Stimulated activated CD8-positive, alpha-beta memory T cell treated with anti-CD3 and anti-CD28 coated beads, Interleukin-7, amount 100 ng/mL, for 1 hour (primary cell): ENCODE data around the gene AKAP13.

Source experiments
- DNase-seq, 2 donors: peaks; one replicate each; pipeline ENCODE4 v3.0.0-alpha.2; 2020; ENCODE audit warnings: low read depth in 2 of 2

AKAP13 gene

DNA sequence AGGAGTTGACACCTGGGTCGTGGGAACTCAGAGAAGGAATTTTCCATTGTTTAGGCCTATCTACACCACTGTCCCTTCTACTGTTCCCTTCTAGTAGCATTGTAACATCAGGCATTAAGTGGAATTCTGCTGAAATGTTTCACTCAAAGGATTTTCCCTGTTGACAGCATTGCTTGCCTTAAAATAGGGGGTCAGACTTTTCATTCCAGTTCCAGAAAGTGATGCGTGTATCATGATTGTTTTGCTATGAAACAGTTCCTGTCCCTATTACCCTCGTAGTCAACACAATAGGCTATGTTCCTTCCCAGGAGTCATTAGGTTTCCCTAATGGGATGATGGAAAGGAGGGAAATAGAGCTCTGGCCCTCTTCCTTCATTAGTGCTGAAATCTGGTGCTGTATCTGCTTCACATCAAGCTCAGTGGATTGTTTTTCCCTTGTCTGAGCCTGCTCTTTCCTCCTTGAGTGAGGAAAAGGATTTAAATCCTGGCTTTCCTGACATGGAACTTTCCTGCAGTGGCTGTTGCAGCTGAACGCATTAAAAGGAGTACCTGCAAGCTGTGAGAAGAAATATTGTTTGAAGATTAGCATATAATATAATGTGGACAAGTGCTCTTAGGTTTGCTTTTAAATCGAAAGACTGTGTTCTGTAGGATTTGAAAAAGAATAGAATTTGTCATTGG lies 218.5 kb downstream of the AKAP13 start:
- no peak for DNase-seq

DNA sequence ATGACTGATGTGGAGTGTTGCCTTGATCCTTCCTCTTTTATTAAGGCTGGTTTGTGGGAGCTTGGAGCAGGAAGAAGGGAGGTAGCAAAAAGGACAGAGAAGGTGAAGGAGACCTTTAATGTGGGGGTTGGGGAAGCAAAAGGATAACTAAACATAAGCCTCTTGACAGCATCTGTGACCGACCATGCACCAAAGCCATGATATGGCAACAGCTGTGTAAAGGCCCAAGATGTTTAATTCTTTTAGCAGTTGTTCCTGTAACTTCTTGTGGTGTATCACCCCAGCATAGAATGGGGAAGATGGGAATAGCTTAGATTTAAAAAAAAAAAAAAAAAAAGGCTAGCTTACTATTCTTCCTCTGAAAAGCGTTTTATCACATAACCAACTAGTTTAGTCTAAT lies 219.6 kb downstream of the AKAP13 start:
- no peak for DNase-seq

- no peak for DNase-seq
Observed at GRCh38 chr15:85603160-85603559, 222.8 kb downstream of the AKAP13 start.

DNA sequence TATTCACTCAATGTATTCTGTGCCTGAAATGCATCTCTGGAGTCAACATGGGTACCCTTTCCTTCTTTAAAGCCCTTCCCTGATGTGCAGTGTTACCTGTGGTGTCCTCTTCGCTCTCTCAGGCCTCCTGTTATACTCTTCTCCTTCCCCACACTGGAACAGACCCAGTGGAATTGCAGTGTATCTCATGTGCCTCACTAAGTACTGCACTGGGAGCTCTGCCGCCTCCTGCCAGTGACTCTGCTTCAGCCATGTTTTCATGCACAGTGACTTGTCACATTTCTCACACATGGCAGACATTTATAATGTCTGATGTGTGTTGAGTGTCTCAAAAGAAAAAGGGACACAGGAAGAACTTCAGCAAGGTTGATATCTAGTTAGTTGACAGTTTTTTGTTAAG lies 223.3 kb downstream of the AKAP13 start:
- no peak for DNase-seq

GRCh38 chr15:85604194-85604593 lies 223.8 kb downstream of the AKAP13 start:
- DNase-seq, result no peak

- DNase-seq, result no peak
Observed at GRCh38 chr15:85606738-85607137, 226.3 kb downstream of the AKAP13 start.

DNA sequence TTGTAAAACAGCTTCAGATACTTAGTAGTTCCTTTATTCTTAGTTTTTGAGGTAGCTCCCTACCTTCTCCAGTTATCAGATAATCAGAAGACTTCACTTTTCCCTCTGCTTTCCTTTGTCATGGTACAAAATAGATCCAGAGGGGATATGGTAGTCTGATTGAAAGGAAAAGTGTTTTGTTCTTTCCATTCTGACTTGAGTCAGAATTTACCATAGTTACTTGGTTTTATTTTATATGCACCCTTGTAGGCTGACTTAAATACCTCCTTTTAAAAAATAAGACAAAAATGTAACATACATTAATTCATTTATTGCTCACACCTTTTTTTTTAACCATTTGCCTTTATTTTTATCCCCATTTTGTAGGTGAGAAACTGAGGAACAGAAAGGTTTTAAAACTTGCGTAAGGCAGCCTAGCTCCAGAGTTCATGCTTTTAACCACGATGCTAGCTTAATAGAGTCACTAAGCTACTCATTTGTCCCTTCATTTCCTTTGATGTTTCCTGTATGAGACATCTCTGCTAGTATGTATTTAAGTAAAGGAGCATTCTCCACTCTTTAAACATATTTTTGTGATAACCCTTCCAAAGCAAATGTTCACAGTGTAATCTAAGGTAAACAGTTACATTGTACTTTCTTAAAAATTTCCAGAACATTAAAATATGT lies 226.9 kb downstream of the AKAP13 start:
- no peak for DNase-seq

DNA sequence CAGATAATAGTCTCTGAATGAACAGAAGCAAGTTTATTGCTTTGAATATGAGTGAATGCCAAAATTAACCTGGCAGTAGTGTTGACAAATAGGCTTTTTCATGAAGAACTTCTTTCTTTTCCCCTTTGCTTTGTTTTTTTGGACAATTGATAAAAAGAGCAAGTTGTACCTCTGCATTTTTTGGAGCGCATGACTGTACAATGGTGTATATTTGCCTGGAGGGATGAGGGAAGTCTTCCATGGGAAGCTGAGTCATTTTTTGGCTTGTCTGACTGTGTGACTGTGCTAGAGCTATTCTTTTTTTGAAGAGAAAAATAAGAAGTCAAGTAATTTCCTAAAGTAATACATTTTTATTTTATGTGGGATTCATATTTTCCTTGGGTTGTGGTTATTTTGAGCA lies 227.4 kb downstream of the AKAP13 start:
- no peak for DNase-seq

GRCh38 chr15:85609492-85609891 lies 229.1 kb downstream of the AKAP13 start:
- DNase-seq, result no peak

- no peak for DNase-seq
Observed at GRCh38 chr15:85611361-85611760, 231.0 kb downstream of the AKAP13 start.

DNA sequence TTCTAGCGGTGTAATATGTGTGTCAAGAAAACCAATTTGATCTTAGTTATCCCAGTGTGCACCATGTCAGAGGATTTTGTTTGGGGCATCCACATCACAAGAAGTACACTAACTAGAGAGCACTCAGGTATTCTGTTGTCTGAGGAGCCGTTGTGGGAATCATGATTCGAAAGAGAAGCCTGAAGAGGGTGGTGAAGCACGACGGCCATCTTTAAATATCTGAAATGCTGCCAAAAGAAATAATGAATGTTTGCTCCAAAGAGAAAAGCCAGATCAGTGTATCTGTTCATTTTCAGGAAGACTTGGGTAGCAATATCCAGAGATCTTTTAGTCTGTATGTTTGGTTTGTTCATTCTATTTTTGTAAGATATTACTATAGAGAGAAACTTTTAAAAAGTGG lies 233.7 kb downstream of the AKAP13 start:
- no peak for DNase-seq

DNA sequence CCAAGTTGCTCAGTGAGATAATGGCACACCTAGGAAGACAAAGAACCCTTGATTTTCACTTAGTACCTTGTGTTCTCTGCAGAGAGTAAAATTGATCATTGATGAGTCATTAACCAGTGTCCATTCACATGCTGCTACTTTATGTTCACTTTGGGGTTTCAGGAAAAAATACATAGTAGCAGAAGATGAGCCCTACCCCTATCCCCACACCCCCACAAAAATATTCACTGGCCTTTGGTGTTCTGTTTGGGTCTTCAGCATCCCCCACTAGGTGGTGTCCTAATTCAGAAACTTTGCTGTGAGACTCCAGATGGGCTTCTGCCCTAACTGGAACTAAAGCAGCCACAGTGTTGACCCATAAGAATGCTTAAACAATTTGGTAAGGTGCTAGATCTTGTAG lies 235.5 kb downstream of the AKAP13 start:
- no peak for DNase-seq

GRCh38 chr15:85616549-85617110 lies 236.2 kb downstream of the AKAP13 start:
- DNase-seq, result no peak

DNA sequence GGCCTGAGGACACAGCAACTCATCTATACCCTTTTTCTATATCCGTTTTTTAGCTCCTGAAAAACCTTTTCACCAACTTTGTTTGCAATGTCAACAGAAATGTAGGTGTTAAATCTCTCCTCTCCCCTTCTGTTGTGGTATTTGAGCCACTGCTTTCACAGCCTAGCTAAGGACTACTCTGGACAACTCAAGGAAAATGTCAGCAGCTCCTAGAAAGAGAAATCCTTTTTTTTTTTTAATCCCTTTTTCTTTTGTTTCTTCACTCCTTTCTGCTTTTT lies 237.8 kb downstream of the AKAP13 start:
- DNase-seq, result no peak

GRCh38 chr15:85618956-85619491 lies 238.6 kb downstream of the AKAP13 start:
- peak in 1 of 2 donors; percentile 14 for DNase-seq

- no peak for DNase-seq
Observed at GRCh38 chr15:85619992-85620689, 239.7 kb downstream of the AKAP13 start.

GRCh38 chr15:85620690-85621049 lies 240.3 kb downstream of the AKAP13 start:
- DNase-seq, result no peak

DNA sequence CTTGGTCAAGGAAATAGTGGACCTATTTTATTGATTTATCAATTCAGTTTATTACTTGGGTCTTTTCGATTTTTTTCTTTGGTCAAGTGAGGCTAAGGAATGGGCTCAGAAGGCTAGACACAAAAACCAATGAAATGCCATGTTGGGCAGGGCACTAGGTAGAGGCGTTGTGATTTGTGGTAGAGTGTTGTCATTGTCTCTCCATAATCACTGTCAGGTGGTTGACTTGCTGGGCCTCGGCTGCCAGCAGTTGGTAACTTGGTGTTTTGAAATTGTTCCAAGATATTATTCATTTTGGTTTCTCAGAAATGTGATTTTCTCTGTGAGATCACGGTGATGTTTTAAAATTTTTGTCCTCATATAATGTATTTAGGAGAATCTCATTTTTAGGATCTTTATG lies 240.7 kb downstream of the AKAP13 start:
- no peak for DNase-seq

DNA sequence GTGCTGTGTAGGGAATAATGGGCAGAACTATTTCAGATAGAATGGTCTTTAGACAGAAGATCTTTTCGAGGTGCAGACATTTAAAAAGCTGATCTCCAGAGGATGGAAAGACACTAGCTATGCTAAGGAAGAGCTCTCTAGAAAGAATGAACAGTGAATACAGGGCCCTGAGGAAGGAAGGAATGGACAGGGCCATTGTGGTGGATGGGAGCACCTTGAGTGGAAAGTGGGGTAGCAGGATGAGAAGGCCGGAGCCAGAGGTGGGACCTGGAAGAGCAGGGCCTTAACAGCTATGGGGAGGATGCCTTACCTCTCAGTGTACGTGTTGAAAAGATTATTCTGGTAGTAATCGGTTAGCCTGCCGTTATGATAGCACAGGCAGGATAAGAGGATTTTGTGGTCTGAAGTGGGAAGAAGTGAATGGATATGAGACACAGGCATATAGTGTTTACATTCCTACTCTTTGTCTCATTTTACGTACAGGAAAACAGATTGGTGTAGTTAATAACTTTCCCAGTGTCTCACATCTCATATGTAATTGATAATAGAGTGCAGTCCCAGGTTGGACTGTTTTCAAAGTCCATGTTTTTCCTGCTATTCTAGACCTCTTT lies 241.9 kb downstream of the AKAP13 start:
- DNase-seq, result no peak

GRCh38 chr15:85623315-85624049 lies 243.1 kb downstream of the AKAP13 start:
- DNase-seq, result no peak

GRCh38 chr15:85624291-85624801 lies 243.9 kb downstream of the AKAP13 start:
- DNase-seq, result no peak
